Caco-2 (cell line): Measurements from ENCODE around the gene MPIG6B. TPM values are rescaled to one million over a fixed set of nuclear protein-coding genes. Genes with fewer than 3 reads are reported as not detected.

Source experiments
- BruUV-seq: library from RNA; stranded (reverse); fragments of 400-500 nt; replicated peaks from 2 replicates; lab custom pipeline; 2021; lab: Mats Ljungman, UMichigan
- CTCF ChIA-PET: fragments of 300-600 bp; sonication (Branson Sonifier 250); formaldehyde crosslinking; loops from one replicate; lab custom pipeline; 2022; ENCODE audit warnings: antibody characterized with exemption; lab: Charles Lee
- POLR2A ChIA-PET: fragments of 300-600 bp; sonication (Branson Sonifier 250); formaldehyde crosslinking; loops from one replicate; lab custom pipeline; 2022; ENCODE audit warnings: antibody characterized with exemption; lab: Charles Lee
- DNase-seq, 2 experiments: peaks; one replicate each; pipeline versions ENCODE4 v3.0.0 to v3.0.0-alpha.2; 2020 to 2022
- H3K27me3 ChIP-seq: replicated peaks from 2 replicates; pipeline ENCODE4 v1.6.0; 2011; ENCODE audit warnings: low read length; ENCODE audit not compliant: control insufficient read depth, insufficient read depth
- H3K36me3 ChIP-seq: 2 replicates; pipeline ENCODE4 v1.5.1; 2011; ENCODE audit warnings: low read length; ENCODE audit not compliant: control insufficient read depth, insufficient read depth
- H3K4me1 ChIP-seq: fragments of 250-450 bp; sonication (Bioruptor Pico); 2 replicates; pipeline ENCODE4 v1.5.1; 2020; ENCODE audit warnings: mild to moderate bottlenecking
- H3K4me3 ChIP-seq: 2 replicates; pipeline ENCODE4 v1.5.1; 2011; ENCODE audit warnings: low read depth, mild to moderate bottlenecking, control low read depth, low read length
- H3K9me3 ChIP-seq: fragments of 250-450 bp; sonication (Bioruptor Pico); 2 replicates; pipeline ENCODE4 v1.5.1; 2020; ENCODE audit warnings: mild to moderate bottlenecking, moderate library complexity
- H3K27ac Mint-ChIP-seq: one replicate; pipeline ENCODE4 v1.8.0; 2022; ENCODE audit warnings: mixed read lengths; ENCODE audit not compliant: unreplicated experiment
- H3K27me3 Mint-ChIP-seq: one replicate; pipeline ENCODE4 v1.8.0; 2022; ENCODE audit warnings: mixed read lengths; ENCODE audit not compliant: insufficient read depth, unreplicated experiment
- H3K36me3 Mint-ChIP-seq: one replicate; pipeline ENCODE4 v1.8.0; 2022; ENCODE audit warnings: mild to moderate bottlenecking, mixed read lengths; ENCODE audit not compliant: insufficient read depth, unreplicated experiment
- H3K4me1 Mint-ChIP-seq: one replicate; pipeline ENCODE4 v1.8.0; 2022; ENCODE audit warnings: low read depth, mixed read lengths; ENCODE audit not compliant: unreplicated experiment
- H3K4me3 Mint-ChIP-seq: one replicate; pipeline ENCODE4 v1.8.0; 2022; ENCODE audit warnings: mild to moderate bottlenecking, moderate library complexity, mixed read lengths; ENCODE audit not compliant: unreplicated experiment
- H3K9me3 Mint-ChIP-seq: one replicate; pipeline ENCODE4 v1.8.0; 2022; ENCODE audit warnings: mixed read lengths; ENCODE audit not compliant: unreplicated experiment
- intact Hi-C: fragments of 100-400 bp; cut with micrococcal nuclease; formaldehyde crosslinking; loops from one replicate; pipeline ENCODE4 v1.10.0; 2022; ENCODE audit not compliant: unreplicated experiment
- total RNA-seq: library from RNA; stranded (reverse); gene quantifications from 2 replicates; pipeline ENCODE4 v1.2.3, GENCODE V29; 2022
- TF ChIP-seq, protein P1 (sequence below), 2 experiments: fragments of 200-600 bp in 1 of 2; IDR thresholded peaks; 1 replicate in 1 of 2; 2 replicates in 1 of 2; pipeline versions ENCODE4 v1.5.1 to v1.8.0; 2011 to 2022; ENCODE audit warnings: antibody characterized with exemption in 1 of 2, control low read depth in 1 of 2, inconsistent platforms in 1 of 2, low read depth in 1 of 2, low read length in 1 of 2, mild to moderate bottlenecking in 1 of 2, moderate library complexity in 1 of 2; ENCODE audit not compliant: insufficient read depth in 1 of 2, severe bottlenecking in 1 of 2, unreplicated experiment in 1 of 2

The MPIG6B gene
- total RNA-seq, 1 experiment from 2014 or later, result not detected

DNA sequence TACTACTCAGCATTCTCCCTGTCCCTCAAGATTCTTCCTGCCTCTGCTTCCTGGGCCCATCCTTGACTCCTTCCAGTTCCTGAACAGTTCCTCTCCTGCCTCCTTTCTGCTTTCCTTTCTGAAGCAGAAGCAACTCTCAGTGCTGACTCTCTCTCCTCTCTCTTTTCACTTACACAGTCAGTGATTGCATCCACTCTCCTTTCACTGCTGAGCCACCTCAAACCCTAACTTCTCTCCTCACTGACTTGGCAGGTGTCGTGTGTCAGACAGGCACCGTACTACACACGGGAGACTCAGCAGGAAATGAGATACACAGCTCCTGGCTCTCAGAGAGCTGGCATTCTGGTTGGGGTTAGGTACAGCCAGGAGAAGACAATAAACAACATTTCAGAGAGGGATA, 25.6 kb upstream of the MPIG6B start:
- TF ChIP-seq, protein P1, sequence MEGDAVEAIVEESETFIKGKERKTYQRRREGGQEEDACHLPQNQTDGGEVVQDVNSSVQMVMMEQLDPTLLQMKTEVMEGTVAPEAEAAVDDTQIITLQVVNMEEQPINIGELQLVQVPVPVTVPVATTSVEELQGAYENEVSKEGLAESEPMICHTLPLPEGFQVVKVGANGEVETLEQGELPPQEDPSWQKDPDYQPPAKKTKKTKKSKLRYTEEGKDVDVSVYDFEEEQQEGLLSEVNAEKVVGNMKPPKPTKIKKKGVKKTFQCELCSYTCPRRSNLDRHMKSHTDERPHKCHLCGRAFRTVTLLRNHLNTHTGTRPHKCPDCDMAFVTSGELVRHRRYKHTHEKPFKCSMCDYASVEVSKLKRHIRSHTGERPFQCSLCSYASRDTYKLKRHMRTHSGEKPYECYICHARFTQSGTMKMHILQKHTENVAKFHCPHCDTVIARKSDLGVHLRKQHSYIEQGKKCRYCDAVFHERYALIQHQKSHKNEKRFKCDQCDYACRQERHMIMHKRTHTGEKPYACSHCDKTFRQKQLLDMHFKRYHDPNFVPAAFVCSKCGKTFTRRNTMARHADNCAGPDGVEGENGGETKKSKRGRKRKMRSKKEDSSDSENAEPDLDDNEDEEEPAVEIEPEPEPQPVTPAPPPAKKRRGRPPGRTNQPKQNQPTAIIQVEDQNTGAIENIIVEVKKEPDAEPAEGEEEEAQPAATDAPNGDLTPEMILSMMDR (IDR thresholded peaks at IDR 0.05; ENCODE audit: insufficient read depth in 1 of 2, low read depth in 1 of 2, low read length in 1 of 2, severe bottlenecking in 1 of 2, unreplicated experiment in 1 of 2), result no peak
- Mint-ChIP-seq H3K27me3 (no peaks in the 10 kb centered on the region), H3K9me3 (no peaks in the 10 kb centered on the region), H3K27ac (peak overlapping the region; percentile 2), H3K36me3 (peaks cover 54% of the 10 kb centered on the region), H3K4me1 (peaks cover 28% of the 10 kb centered on the region), H3K4me3 (no peak overlapping the region)
- no TSS peak for BruUV-seq
- intact Hi-C loops, result no loop called here
- POLR2A ChIA-PET, result no interaction called here
- CTCF ChIA-PET, result no interaction called here
- Histone ChIP-seq H3K9me3 (no peaks in the 10 kb centered on the region), H3K27me3 (no peaks in the 10 kb centered on the region), H3K4me3 (no peak overlapping the region), H3K4me1 (peaks cover 33% of the 10 kb centered on the region), H3K36me3 (peaks cover 6% of the 10 kb centered on the region)
- no peak for DNase-seq

DNA sequence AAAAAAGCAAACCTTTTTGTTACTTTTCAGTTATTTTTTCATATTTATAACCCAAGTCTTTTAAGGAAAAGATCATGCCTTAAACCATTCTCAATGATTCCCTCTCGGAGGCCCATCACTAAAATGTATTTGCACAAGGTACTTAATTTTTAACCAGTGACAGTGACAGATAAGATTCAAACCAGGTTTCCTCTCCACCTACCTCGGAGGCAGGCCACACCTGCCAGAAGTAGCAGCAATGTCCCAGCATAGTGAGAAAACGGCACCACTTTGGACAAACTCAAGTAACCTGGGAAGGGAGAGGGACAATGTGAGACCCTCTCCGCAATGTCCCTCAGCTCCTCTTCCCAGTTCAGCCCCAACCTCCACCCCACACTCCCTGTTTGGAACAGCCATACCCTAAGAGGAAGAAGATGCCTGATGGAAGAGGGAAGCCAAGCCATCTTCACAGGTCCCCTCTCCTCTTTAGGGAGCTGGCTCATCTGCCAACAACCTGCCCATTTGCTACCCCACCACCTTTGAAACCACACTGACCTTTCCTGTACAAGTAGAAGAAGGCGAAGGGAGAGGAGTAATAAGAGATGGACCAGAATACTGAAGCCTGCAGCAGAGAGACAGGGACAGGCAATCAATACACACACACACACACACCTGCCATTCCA, 22.3 kb upstream of the MPIG6B start:
- H3K36me3 Mint-ChIP-seq, result peaks cover 39% of the 10 kb centered on the region
- peak overlapping the region; percentile 91 for H3K4me3 Mint-ChIP-seq
- Histone ChIP-seq H3K9me3 (no peaks in the 10 kb centered on the region), H3K4me3 (peak overlapping the region; percentile 50), H3K27me3 (no peaks in the 10 kb centered on the region), H3K36me3 (peaks cover 5% of the 10 kb centered on the region), H3K4me1 (peaks cover 37% of the 10 kb centered on the region)
- peaks cover 28% of the 10 kb centered on the region for H3K4me1 Mint-ChIP-seq
- H3K27me3 Mint-ChIP-seq, result no peaks in the 10 kb centered on the region
- TF ChIP-seq, protein P1 (IDR thresholded peaks at IDR 0.05; ENCODE audit: insufficient read depth in 1 of 2, low read depth in 1 of 2, low read length in 1 of 2, severe bottlenecking in 1 of 2, unreplicated experiment in 1 of 2), result no peak
- DNase-seq, result peak in 1 of 2 experiments; percentile 42
- BruUV-seq, result TSS peak; percentile 33
- POLR2A ChIA-PET, result no interaction called here
- intact Hi-C loops, result loop anchor here (5.0 kb wide), 1 partner anchor 36 kb away; the partner anchor contains the start of gene CLIC1
- CTCF ChIA-PET, result no interaction called here
- H3K9me3 Mint-ChIP-seq, result no peaks in the 10 kb centered on the region
- H3K27ac Mint-ChIP-seq, result peak overlapping the region; percentile 74

DNA sequence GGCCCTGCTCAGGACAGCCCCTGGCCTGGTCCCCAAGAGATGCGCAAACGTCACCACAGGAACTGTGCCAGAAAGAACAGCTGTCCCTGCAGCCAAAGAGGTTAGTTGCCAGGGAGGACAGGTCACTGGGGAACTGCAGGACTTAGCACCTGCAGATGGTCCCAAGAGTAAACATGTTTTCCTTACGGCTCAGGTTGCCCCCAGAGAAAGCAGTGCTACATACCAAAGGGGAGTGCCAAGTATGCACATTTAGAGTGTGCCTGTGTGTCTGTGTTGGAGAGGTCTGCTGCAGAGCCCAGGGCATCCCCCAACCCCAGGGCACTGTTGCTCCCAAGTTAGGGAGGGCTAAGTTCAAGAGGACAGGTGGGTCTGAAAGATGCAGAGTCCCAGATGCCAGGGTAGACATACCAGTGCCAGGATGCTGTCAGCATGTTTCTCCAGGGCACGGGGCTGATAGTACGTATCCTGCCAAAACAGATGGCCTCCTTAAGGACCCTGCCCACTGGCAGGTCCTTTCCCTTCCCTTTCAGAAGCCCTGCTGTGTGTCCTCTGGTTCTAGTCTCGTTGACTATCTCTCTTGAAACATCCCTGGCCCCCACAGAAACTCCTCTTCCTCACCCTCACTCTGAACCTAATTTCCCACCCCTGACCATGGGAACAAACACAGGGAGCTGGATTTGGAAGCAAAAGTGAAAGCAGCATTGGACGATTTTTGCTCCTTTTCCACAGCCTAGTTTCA, 21.3 kb upstream of the MPIG6B start:
- DNase-seq, result no peak
- H3K27ac Mint-ChIP-seq, result peak overlapping the region; percentile 87
- peak overlapping the region; percentile 91 for H3K4me3 Mint-ChIP-seq
- Histone ChIP-seq H3K4me3 (peak overlapping the region; percentile 50), H3K27me3 (no peaks in the 10 kb centered on the region), H3K4me1 (peaks cover 35% of the 10 kb centered on the region), H3K9me3 (no peaks in the 10 kb centered on the region), H3K36me3 (peaks cover 5% of the 10 kb centered on the region)
- H3K27me3 Mint-ChIP-seq, result no peaks in the 10 kb centered on the region
- intact Hi-C loops, result loop anchor here (2.0 to 5.0 kb wide), 2 partner anchors 21 to 35 kb away; partner anchors contain the start of genes CLIC1 and LY6G5C
- H3K4me1 Mint-ChIP-seq, result peaks cover 21% of the 10 kb centered on the region
- CTCF ChIA-PET, result no interaction called here
- POLR2A ChIA-PET, result interaction anchor here (1.5 to 1.7 kb wide), 3 partner anchors 11 to 37 kb away, joined by 4 read pairs; no protein-coding TSS in a partner anchor
- peaks cover 30% of the 10 kb centered on the region for H3K36me3 Mint-ChIP-seq
- H3K9me3 Mint-ChIP-seq, result no peaks in the 10 kb centered on the region
- TF ChIP-seq, protein P1 (IDR thresholded peaks at IDR 0.05; ENCODE audit: insufficient read depth in 1 of 2, low read depth in 1 of 2, low read length in 1 of 2, severe bottlenecking in 1 of 2, unreplicated experiment in 1 of 2), result no peak
- TSS peak; percentile 37 for BruUV-seq
